Liver (tissue), 9 donors: ENCODE measurements around the gene TAF8. TPM values are rescaled to one million over a fixed set of nuclear protein-coding genes. Genes with fewer than 3 reads are reported as not detected.

ENCODE experiments used
- DNase-seq: peaks from one replicate; pipeline ENCODE4 v3.0.0-alpha.2; 2017; ENCODE audit warnings: low spot score
- H3K27ac ChIP-seq, 2 donors: one replicate each; pipeline ENCODE4 v1.7.0; 2013; ENCODE audit warnings: inconsistent platforms in 2 of 2, low read length in 2 of 2, control low read depth in 1 of 2, low read depth in 1 of 2, mild to moderate bottlenecking in 1 of 2
- H3K27me3 ChIP-seq, 4 donors: one replicate each; pipeline versions ENCODE4 v1.6.1 to v1.7.0; 2013; ENCODE audit warnings: low read length in 3 of 4, inconsistent platforms in 1 of 4, mild to moderate bottlenecking in 1 of 4, moderate library complexity in 1 of 4; ENCODE audit not compliant: control insufficient read depth in 4 of 4, insufficient read depth in 4 of 4
- H3K36me3 ChIP-seq, 4 donors: one replicate each; pipeline versions ENCODE4 v1.6.1 to v1.7.0; 2013; ENCODE audit warnings: low read length in 3 of 4, mild to moderate bottlenecking in 3 of 4, low read depth in 1 of 4, moderate library complexity in 1 of 4; ENCODE audit not compliant: control insufficient read depth in 4 of 4, insufficient read depth in 3 of 4
- H3K4me1 ChIP-seq, 4 donors: one replicate each; pipeline versions ENCODE4 v1.6.1 to v1.7.0; 2013; ENCODE audit warnings: low read length in 3 of 4, mild to moderate bottlenecking in 3 of 4, moderate library complexity in 1 of 4; ENCODE audit not compliant: control insufficient read depth in 4 of 4, insufficient read depth in 4 of 4
- H3K4me3 ChIP-seq, 3 donors: one replicate each; pipeline versions ENCODE4 v1.6.1 to v1.7.0; 2013; ENCODE audit warnings: low read length in 3 of 3, control low read depth in 1 of 3, low read depth in 1 of 3, mild to moderate bottlenecking in 1 of 3
- H3K9ac ChIP-seq, 2 donors: one replicate each; pipeline ENCODE4 v1.7.0; 2013; ENCODE audit warnings: low read length in 2 of 2, mild to moderate bottlenecking in 2 of 2, moderate library complexity in 2 of 2, control low read depth in 1 of 2, low read depth in 1 of 2
- H3K9me3 ChIP-seq, 4 donors: one replicate each; pipeline versions ENCODE4 v1.6.1 to v1.7.0; 2013; ENCODE audit warnings: low read length in 3 of 4; ENCODE audit not compliant: control insufficient read depth in 4 of 4
- FOXA1 ChIP-seq: IDR thresholded peaks from 2 replicates; pipeline ENCODE4 v1.6.1; 2016; ENCODE audit warnings: antibody characterized with exemption
- FOXA2 ChIP-seq: IDR thresholded peaks from 2 replicates; pipeline ENCODE4 v1.6.1; 2016; ENCODE audit warnings: antibody characterized with exemption
- GABPA ChIP-seq, 2 donors: IDR thresholded peaks in 1 of 2; conservative IDR thresholded peaks in 1 of 2; 2 replicates each; pipeline ENCODE4 v1.6.1; 2016; ENCODE audit warnings: antibody characterized with exemption in 2 of 2, mild to moderate bottlenecking in 1 of 2, moderate library complexity in 1 of 2
- HNF4A ChIP-seq, 2 donors: conservative IDR thresholded peaks; 2 replicates each; pipeline ENCODE4 v1.6.1; 2016; ENCODE audit warnings: antibody characterized with exemption in 2 of 2, mild to moderate bottlenecking in 2 of 2
- HNF4G ChIP-seq: IDR thresholded peaks from 2 replicates; pipeline ENCODE4 v1.6.1; 2016; ENCODE audit warnings: antibody characterized with exemption
- JUND ChIP-seq, 2 donors: IDR thresholded peaks; 2 replicates each; pipeline ENCODE4 v1.6.1; 2016; ENCODE audit warnings: antibody characterized with exemption in 2 of 2
- NR2F2 ChIP-seq: IDR thresholded peaks from 2 replicates; pipeline ENCODE4 v1.6.1; 2016; ENCODE audit warnings: antibody characterized with exemption
- RAD21 ChIP-seq, 2 donors: IDR thresholded peaks; 2 replicates each; pipeline ENCODE4 v1.6.1; 2016; ENCODE audit warnings: antibody characterized with exemption in 2 of 2, mild to moderate bottlenecking in 2 of 2
- REST ChIP-seq: IDR thresholded peaks from 2 replicates; pipeline ENCODE4 v1.6.1; 2016; ENCODE audit warnings: antibody characterized with exemption, mild to moderate bottlenecking
- RXRA ChIP-seq, 2 donors: IDR thresholded peaks; 2 replicates each; pipeline ENCODE4 v1.6.1; 2017 to 2018; ENCODE audit warnings: antibody characterized with exemption in 2 of 2, mild to moderate bottlenecking in 1 of 2
- TAF1 ChIP-seq: conservative IDR thresholded peaks from 2 replicates; pipeline ENCODE4 v1.6.1; 2016; ENCODE audit warnings: antibody characterized with exemption, mild to moderate bottlenecking
- WGBS: extraction: QIAGEN DNeasy Blood & Tissue Kit; methylation state at CpG from one replicate; pipeline ENCODE4 v1.1.7; 2013; 5-methylcytosine and 5-hydroxymethylcytosine counted together
- polyA plus RNA-seq, 2 donors: library from polyadenylated mRNA; stranded (reverse) in 1 of 2; unstranded in 1 of 2; fragments of 200-250 nt in 1 of 2; fragments of >200 nt in 1 of 2; fragmentation: Nextera tagmentation in 1 of 2; extraction: Ambion mirVana in 1 of 2; gene quantifications; one replicate each; pipeline versions ENCODE4 v1.2.1 to v1.2.3, GENCODE V29; 2013 to 2015
- total RNA-seq, 2 donors: library from RNA; depleted of rRNA; stranded (reverse); fragments of >200 nt; gene quantifications; one replicate each; pipeline ENCODE4 v1.2.3, GENCODE V29; 2014
- TF ChIP-seq, protein P1 (sequence below): IDR thresholded peaks from 2 replicates; pipeline ENCODE4 v1.6.1; 2016; ENCODE audit warnings: antibody characterized with exemption
- TF ChIP-seq, protein P2 (sequence below): fragments of 150-350 bp; IDR thresholded peaks from 2 replicates; pipeline ENCODE4 v1.5.1; 2017; ENCODE audit warnings: improper control_type of control experiment, low read depth, low read length; ENCODE audit not compliant: missing input control
- donor health status: healthy.
- donor health status: healthy.
- donor health status: healthy.
- donor health status: healthy.
- donor health status: healthy.

The TAF8 gene
- total and polyA plus RNA-seq, 4 donors: 3.9 to 11.3 (median 7.4) TPM

DNA sequence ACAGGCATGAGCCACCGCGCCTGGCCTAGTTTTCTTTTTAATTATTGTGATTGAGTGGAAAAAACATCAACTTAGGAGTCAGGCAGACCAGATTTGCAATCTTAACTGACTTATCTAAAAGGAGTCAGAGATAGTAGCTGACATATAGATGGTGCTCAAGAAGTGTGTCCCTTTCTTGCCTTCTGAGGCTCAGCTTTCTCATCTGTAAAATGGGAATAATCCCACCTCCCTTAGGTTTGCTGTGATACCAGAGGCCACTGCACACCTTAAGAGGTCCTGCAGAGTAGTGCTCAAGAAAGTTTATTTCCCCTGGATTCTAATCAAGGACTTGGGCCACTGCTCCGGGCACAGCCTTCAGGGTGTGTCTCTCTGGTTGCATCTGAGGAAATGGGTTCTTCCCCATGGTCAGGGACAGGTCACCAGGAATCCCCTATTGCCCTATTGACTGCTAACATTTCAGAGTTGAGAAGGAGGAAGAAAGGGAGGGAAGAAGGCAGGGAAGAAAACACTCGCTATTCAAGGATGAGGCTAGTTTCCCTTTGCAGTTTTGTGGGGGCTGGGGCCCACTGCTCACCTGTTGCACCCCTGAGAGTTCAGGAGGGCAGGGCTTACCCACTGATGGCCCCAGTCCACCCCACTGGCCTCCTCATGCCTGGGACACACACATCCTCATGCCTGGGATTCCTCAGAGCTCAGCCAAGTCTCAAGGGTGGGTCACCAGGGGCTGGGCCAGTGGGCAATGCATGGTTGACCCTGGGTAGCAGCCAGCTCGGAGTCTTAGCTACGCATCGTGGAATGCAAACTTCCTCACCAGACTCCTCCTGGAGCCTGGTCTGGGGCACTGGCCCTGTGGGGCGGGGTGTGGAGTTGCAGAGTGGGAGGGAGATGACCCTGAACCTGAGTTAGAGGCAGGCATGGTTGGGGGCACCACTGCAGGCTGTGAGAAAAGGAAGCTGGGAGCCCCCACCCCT lies 70.9 kb downstream of the TAF8 start:
- Histone ChIP-seq H3K36me3 (no peaks in the 10 kb centered on the region), H3K9ac (no peak overlapping the region), H3K27ac (no peak overlapping the region), H3K9me3 (no peaks in the 10 kb centered on the region), H3K4me3 (no peak overlapping the region), H3K4me1 (peaks cover 3 to 21% (median 16%) of the 10 kb centered on the region in 4 donors), H3K27me3 (no peaks in the 10 kb centered on the region)
- no peak for TF ChIP-seq REST
- TF ChIP-seq HNF4G: no peak
- no peak for TF ChIP-seq NR2F2
- TF ChIP-seq JUND (IDR thresholded peaks at IDR 0.05): no peak
- TF ChIP-seq RAD21 (IDR thresholded peaks at IDR 0.05): no peak
- TF ChIP-seq, protein P1, sequence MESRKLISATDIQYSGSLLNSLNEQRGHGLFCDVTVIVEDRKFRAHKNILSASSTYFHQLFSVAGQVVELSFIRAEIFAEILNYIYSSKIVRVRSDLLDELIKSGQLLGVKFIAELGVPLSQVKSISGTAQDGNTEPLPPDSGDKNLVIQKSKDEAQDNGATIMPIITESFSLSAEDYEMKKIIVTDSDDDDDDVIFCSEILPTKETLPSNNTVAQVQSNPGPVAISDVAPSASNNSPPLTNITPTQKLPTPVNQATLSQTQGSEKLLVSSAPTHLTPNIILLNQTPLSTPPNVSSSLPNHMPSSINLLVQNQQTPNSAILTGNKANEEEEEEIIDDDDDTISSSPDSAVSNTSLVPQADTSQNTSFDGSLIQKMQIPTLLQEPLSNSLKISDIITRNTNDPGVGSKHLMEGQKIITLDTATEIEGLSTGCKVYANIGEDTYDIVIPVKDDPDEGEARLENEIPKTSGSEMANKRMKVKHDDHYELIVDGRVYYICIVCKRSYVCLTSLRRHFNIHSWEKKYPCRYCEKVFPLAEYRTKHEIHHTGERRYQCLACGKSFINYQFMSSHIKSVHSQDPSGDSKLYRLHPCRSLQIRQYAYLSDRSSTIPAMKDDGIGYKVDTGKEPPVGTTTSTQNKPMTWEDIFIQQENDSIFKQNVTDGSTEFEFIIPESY: no peak
- TF ChIP-seq, protein P2, sequence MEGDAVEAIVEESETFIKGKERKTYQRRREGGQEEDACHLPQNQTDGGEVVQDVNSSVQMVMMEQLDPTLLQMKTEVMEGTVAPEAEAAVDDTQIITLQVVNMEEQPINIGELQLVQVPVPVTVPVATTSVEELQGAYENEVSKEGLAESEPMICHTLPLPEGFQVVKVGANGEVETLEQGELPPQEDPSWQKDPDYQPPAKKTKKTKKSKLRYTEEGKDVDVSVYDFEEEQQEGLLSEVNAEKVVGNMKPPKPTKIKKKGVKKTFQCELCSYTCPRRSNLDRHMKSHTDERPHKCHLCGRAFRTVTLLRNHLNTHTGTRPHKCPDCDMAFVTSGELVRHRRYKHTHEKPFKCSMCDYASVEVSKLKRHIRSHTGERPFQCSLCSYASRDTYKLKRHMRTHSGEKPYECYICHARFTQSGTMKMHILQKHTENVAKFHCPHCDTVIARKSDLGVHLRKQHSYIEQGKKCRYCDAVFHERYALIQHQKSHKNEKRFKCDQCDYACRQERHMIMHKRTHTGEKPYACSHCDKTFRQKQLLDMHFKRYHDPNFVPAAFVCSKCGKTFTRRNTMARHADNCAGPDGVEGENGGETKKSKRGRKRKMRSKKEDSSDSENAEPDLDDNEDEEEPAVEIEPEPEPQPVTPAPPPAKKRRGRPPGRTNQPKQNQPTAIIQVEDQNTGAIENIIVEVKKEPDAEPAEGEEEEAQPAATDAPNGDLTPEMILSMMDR: no peak
- no peak for TF ChIP-seq FOXA1
- TF ChIP-seq TAF1: no peak
- TF ChIP-seq RXRA (IDR thresholded peaks at IDR 0.05): no peak
- TF ChIP-seq FOXA2: no peak
- TF ChIP-seq HNF4A (conservative IDR thresholded peaks at IDR 0.05): no peak
- DNase-seq: no peak
- 89% methylated on average over 8 of the region's 8 CpGs for whole genome bisulfite sequencing

- Histone ChIP-seq H3K9ac (no peak overlapping the region), H3K4me1 (peaks cover 0 to 3% (median 1%) of the 10 kb centered on the region in 4 donors), H3K36me3 (no peaks in the 10 kb centered on the region), H3K27me3 (no peaks in the 10 kb centered on the region), H3K27ac (no peak overlapping the region), H3K4me3 (no peak overlapping the region), H3K9me3 (no peaks in the 10 kb centered on the region)
- TF ChIP-seq, protein P1: no peak
- TF ChIP-seq GABPA (IDR thresholded peaks at IDR 0.05 in 1 of 2, conservative IDR thresholded peaks at IDR 0.05 in 1 of 2): no peak
- TF ChIP-seq TAF1: no peak
- TF ChIP-seq JUND (IDR thresholded peaks at IDR 0.05): no peak
- TF ChIP-seq RXRA (IDR thresholded peaks at IDR 0.05): no peak
- no peak for DNase-seq
- WGBS: 89% methylated on average over 11 of the region's 11 CpGs
Measured at GRCh38 chr6:42123379-42124103, 73.2 kb downstream of the TAF8 start.
